NCI-H187 (cell line): ENCODE measurements around the gene CCDC91.
"Not testable (repeated sequence)": the region's sequence is repeated elsewhere in the genome, so short reads cannot be mapped to it uniquely, and the experiment has no call there.

ENCODE experiments used
- DNase-seq, 2 experiments: peaks; one replicate each; lab custom pipeline; 2025; lab: John Stamatoyannopoulos, UW

CCDC91 gene

DNA sequence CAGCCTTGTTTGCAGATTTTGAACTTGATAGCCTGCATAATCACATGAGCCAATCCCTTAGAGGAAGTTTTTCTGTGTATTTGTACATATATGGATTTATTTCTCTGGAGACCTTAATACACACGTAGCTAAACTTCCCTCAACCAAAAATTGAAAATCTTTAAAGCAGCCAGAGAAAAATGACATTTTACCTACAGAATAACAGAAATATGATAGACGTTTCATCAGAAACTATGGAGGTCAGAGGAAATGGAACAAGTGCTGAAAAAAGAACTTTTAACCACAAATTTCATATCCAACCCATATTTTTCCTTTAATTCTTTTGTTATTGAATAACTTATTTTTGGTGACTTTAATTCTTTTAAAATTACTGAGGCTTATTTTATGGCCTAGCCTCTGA is 177.7 kb downstream of the CCDC91 start:
- DNase-seq = no peak

- no peak for DNase-seq
Observed at GRCh38 chr12:28369483-28369882, 179.2 kb downstream of the CCDC91 start.

- no peak for DNase-seq
Observed at GRCh38 chr12:28374556-28374955, 184.3 kb downstream of the CCDC91 start.

DNA sequence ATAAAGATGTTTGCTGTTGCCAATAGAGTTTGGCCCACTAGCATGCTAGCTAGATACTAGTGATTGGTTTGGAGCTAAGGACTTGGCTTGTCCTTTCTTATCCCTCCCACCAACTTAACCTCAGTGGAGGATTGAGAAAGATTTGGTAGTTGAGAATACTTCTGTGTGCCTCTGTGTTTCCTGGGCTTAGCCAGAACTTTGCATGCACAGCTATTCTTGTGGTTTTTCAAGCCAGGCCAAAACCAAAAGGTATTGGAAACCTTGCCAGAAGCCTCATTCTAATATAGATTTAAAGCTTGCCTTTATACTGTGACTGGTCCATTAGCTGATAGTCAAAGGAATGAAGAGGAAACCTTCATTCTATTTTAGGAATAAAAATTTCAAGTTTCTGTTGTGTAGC is 188.5 kb downstream of the CCDC91 start:
- no peak for DNase-seq

- not testable (repeated sequence) for DNase-seq
Observed at GRCh38 chr12:28379779-28380178, 189.5 kb downstream of the CCDC91 start.

DNA sequence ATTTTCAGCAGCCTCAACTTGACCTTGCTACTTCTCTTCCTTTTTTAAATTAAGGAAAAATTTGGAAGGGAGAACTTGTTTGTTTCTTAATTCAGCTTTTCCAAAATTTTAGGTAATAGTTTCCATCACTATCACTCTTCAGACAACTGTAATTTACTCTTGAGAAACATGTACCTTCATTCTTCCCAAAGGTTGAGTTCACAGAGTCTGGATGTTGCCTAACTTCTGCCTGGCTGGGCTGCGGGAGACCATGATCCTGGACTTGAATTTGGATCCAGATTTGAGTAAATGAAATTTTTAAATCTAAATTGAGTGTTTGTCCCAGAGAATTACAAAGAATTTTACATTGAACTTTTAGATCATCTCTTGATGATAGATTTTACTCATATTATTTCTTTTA is 193.1 kb downstream of the CCDC91 start:
- no peak for DNase-seq

GRCh38 chr12:28388879-28389278 is 198.6 kb downstream of the CCDC91 start:
- no peak for DNase-seq

DNA sequence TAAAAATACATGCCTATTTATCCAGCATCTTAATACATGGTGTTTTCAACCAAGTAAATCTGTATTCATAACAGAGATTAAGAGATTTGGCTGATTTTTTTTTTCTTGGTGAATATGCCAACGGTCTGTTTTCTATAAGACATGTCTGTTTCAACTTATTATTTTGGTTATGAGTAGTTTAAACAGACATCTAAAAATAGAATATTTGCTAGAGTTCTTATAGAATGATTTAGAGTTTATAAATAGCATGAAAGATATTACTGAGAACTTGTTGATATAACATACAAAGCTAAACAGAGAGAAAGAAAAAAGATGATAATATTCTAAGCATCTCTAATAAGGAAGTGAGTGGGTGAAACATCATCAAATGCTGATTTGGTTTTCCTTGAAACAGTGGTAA is 199.9 kb downstream of the CCDC91 start:
- DNase-seq = no peak

- DNase-seq = no peak
Observed at GRCh38 chr12:28390761-28391385, 200.6 kb downstream of the CCDC91 start.

DNA sequence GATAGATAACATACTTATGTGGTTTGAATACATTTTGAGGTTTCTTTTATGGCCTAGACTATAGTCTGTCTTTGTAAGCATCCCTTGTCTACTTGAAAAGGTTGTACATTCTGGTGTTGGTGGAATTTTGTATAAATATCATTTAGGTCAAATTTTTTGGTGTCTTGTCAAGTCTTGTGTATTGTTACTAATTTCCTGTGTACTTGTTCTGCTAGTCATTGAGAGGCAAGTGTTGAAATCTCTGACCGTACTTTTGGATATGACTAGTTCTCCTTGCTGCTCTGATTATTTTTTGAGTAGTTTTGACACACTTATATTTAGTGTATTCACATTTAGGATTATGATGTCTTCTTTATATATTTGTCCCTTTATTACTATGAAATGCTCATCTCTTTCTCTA is 219.6 kb downstream of the CCDC91 start:
- no peak for DNase-seq

DNA sequence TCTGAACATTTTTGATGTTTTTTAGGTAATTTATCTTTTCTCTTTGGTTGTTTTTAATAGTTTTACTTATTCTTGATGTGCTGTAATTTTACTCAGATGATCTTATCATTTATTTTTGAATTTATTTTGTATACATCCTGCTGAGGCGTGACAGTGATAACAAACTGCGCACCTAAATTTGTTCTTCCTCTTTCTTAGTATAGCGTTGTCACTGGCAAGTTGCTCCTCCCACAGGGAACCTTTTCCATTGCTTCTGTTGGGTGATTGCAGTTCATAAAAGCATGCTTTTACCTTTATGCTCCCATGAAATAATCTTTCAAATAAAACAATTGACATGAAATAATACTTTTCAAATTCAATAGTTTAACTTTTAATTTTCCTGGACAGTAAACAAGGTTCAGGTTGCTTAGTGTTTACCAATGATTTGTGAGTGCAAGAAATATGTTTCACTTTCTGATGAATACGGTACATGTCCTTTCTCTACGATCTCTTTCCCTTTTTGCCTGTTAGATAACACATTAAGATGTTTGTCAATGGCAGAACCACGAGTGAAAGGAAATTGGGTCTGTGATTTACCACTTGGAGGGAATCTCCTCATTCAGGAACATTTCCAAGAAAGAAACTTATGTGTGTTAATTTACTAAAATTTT is 223.3 kb downstream of the CCDC91 start:
- no peak for DNase-seq

- no peak for DNase-seq
Observed at GRCh38 chr12:28415755-28416154, 225.5 kb downstream of the CCDC91 start.

DNA sequence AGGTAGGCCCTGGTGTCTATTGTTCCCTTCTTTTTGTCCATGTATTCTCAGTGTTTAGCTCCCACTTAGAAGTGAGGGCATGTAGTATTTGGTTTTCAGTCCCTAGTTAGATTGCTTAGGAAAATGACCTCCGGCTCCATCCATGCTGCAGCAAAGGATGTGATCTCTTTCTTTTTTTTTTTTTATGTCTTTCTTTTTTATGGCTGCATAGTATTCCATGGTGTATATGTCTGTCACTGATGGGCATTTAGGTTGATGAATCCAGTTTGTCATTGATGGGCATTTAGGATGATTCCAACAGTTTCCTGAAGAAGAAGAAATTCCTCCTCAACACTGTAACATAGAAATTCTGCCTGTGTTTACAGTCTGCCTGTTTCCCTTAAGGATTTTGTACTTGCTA is 231.1 kb downstream of the CCDC91 start:
- DNase-seq = no peak

- DNase-seq = no peak
Observed at GRCh38 chr12:28424965-28425364, 234.7 kb downstream of the CCDC91 start.

DNA sequence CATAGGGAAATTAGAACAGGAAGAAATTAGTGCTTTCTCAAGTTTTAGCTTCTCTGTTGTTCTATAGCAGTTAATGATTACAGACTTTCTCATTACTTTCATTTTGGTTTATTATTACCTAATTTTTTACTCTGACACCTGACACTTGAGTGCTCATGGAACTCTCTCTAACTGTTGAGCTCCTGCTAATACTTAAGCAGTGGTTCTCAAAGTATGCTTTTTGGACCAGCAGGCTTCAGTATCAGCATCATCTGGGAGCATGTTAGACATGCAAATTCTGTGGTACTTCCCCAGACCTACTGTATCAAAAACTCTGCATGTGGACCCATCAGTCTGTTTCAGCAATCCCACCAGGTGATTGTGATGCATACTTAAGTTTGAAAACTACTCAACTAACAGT is 235.3 kb downstream of the CCDC91 start:
- DNase-seq = no peak

DNA sequence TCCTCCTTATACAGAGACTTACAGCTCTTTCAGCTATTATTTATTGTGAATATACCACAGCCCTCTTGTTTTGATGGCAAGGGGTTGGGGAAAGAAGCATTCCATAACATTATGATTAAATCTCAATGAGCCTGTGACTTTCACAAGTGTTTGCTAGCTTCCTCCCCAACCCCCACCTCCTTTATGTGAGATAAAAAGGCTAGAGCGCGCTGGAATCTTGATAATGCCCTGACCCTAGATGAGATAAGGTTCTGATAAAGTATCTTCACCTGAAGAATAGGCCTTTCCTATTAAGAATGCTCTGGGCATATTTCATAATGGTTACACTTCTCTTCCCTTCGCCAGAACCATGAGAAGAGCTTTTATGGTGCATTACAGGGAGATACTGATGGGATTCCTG is 236.8 kb downstream of the CCDC91 start:
- no peak for DNase-seq

DNA sequence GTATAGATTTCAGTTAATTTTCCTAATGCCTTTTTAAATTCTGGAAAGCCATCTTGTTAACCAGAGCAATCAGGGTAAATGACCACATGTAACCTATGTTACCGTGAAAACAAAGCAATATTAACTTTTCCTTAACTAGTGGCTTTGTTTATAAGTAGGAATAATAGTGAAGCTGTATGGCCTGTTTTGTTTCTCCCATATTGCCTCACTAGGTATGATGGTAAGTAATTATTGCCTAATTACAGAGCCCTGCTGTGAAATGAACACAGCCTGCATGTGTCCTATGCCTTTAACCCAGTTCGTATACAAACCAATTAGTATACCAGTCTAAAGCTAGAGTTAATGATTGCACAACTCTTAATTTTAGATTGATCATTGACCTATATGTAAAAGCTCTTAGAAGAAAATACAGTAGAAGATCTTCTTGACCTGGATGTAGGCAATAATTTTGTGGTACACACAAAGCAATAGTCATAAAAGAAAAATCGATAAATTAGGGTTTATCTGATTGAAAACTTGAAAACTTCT is 249.9 kb downstream of the CCDC91 start:
- DNase-seq = no peak

- no peak for DNase-seq
Observed at GRCh38 chr12:28442101-28442500, 251.8 kb downstream of the CCDC91 start.

DNA sequence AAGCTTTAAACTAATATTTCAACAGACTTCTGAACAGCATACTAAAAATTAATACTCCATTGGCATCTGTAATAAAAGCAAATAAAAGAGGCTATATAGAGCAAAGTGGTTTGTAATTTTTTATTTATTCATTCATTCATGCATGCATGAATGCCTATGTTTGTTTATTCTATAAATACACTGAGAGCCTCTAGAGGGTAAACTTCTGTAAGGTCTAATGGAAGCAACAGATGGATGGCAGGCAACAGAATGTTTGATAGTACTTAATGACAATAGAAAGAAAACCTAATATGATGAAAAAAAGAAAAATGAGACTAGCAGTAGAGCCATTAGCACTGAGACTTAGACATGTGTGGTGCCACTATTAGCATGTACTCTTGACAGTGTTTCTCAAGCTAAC is 253.1 kb downstream of the CCDC91 start:
- peak in 1 of 2 experiments; percentile 8 for DNase-seq

DNA sequence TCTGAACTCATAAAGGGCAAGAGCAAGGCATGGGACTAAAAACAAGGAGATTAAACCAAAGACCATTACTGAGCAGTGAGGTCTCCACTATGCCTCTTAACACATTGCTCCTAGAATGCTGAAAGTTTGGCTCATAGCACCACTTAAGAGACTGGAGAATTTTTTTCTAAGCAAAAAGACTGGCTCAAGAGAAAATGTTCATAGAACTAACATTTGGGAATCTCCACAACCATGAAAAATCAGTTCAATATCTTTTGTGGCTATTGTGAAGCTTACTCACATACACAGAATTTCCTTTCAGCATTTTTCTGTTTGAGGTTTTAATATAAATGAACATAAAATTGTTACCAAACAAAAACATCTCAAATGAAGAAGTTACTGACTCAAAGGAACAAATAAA is 255.8 kb downstream of the CCDC91 start:
- no peak for DNase-seq

- DNase-seq = no peak
Observed at GRCh38 chr12:28453686-28454085, 263.4 kb downstream of the CCDC91 start.

DNA sequence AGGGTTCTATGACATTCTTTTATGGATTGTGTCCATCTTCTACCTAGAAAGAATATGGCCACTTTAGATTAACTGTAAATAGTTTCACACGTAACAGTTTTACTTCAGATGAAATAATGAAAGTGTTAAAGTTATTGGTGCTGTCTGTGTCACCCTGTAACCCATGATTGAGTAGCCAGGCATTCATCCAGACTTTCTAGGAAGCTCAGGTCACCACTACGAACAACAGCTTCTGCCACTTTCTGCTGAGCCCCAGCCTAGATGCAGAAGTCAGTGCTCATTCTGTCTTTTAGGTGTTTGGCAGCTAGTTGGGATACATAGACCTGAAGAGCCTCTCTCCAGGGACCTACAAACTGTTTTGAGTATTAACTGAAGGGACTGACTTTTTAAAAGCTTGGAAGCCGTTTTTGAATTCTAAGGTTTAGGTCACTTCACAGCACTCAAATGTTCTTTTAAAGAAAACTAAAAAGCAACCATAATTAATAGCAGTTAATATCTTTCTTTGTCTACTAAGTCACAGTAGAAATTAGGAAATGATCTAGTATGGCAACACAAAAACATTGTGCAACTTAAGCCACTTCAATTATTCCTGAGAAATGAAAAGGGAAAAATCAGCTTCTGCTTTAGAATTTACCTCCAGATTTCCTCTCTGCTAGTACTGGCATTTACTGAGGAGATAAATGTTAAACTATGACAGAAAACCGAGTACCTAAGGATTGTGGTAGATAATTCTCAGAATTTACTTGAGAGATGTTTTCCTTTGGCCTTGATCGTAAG is 266.9 kb downstream of the CCDC91 start:
- no peak for DNase-seq

GRCh38 chr12:28457785-28458184 is 267.5 kb downstream of the CCDC91 start:
- no peak for DNase-seq
